K562 (cell line): ENCODE results near the gene GNB5. TPM values are rescaled to one million over a fixed set of nuclear protein-coding genes. Genes with fewer than 3 reads are reported as not detected.

Source experiments
- ATAC-seq: fragments of 200-7000 bp; cut with Tn5 transposase; 3 replicates; pipeline ENCODE4 v1.9.1; 2020; ENCODE audit warnings: moderate library complexity
- BruUV-seq: library from RNA; stranded (reverse); fragments of 400-500 nt; replicated peaks from 2 replicates; lab custom pipeline; 2021; lab: Mats Ljungman, UMichigan
- CTCF ChIA-PET: fragments of 300-600 bp; formaldehyde crosslinking; extraction: SDS; loops from one replicate; lab custom pipeline; 2021; ENCODE audit warnings: low intra/inter-chr PET ratio; lab: Yijun Ruan, JAX
- POLR2A ChIA-PET: fragments of 300-600, 350-650 bp; sonication (Branson Sonifier 250); formaldehyde crosslinking; extraction: SDS; loops from one replicate; lab custom pipeline; 2021; ENCODE audit warnings: antibody characterized with exemption, inconsistent platforms; lab: Yijun Ruan, JAX
- DNase-seq, 4 experiments: peaks; one replicate each; pipeline versions ENCODE4 v3.0.0 to v3.0.0-alpha.2; 2011 to 2018; ENCODE audit warnings: low spot score in 3 of 4, mixed read lengths in 3 of 4; ENCODE audit errors: extremely low read depth in 1 of 4
- FAIRE-seq: peaks from 2 replicates; lab custom pipeline; 2011; peaks lifted over from hg19 to GRCh38; lab: Jason Lieb, UNC
- H2AFZ ChIP-seq: 2 replicates; pipeline ENCODE4 v1.6.0; 2011; ENCODE audit warnings: low read depth, low read length, control low read depth, inconsistent platforms
- H3K27ac ChIP-seq: fragments of 200-600 bp; 3 replicates; pipeline ENCODE4 v1.8.0; 2011; ENCODE audit warnings: low read depth, mild to moderate bottlenecking, control low read depth, inconsistent platforms, low read length, moderate library complexity, mixed read lengths; ENCODE audit errors: extremely low read depth
- H3K27me3 ChIP-seq, 2 experiments: fragments of 300-600 bp in 1 of 2; 2 replicates in 1 of 2; 3 replicates in 1 of 2; pipeline versions ENCODE4 v1.6.0 to v1.8.0; 2011; ENCODE audit warnings: inconsistent platforms in 2 of 2, low read length in 2 of 2, mild to moderate bottlenecking in 1 of 2, mixed read lengths in 1 of 2, moderate library complexity in 1 of 2; ENCODE audit not compliant: control insufficient read depth in 2 of 2, insufficient read depth in 2 of 2
- H3K36me3 ChIP-seq: fragments of 300-600 bp; 3 replicates; pipeline ENCODE4 v1.8.0; 2011; ENCODE audit warnings: mild to moderate bottlenecking, low read length, inconsistent platforms; ENCODE audit not compliant: control insufficient read depth, insufficient read depth
- H3K4me1 ChIP-seq, 2 experiments: fragments of 200-600 bp in 1 of 2; replicated peaks in 1 of 2; 2 replicates in 1 of 2; 3 replicates in 1 of 2; pipeline versions ENCODE4 v1.5.1 to v1.8.0; 2011; ENCODE audit warnings: inconsistent platforms in 2 of 2, low read length in 2 of 2, mild to moderate bottlenecking in 1 of 2, mixed read lengths in 1 of 2, moderate library complexity in 1 of 2; ENCODE audit not compliant: control insufficient read depth in 2 of 2, insufficient read depth in 2 of 2
- H3K4me2 ChIP-seq: 2 replicates; pipeline ENCODE4 v1.6.1; 2011; ENCODE audit warnings: low read length, control low read depth, inconsistent platforms, mixed read lengths; ENCODE audit not compliant: insufficient read depth
- H3K4me3 ChIP-seq: fragments of 200-600 bp; sonication (generic), shearing (Covaris generic); 2 replicates; pipeline ENCODE4 v1.5.1; 2016; ENCODE audit warnings: control low read depth, inconsistent platforms
- H3K79me2 ChIP-seq: fragments of 200-600 bp; 3 replicates; pipeline ENCODE4 v1.8.0; 2011; ENCODE audit warnings: low read length, inconsistent platforms; ENCODE audit not compliant: control insufficient read depth, insufficient read depth
- H3K9ac ChIP-seq, 2 experiments: 2 replicates each; pipeline versions ENCODE4 v1.6.0 to v1.6.1; 2011; ENCODE audit warnings: low read depth in 2 of 2, low read length in 2 of 2, control low read depth in 1 of 2, inconsistent platforms in 1 of 2, mild to moderate bottlenecking in 1 of 2, mixed read lengths in 1 of 2; ENCODE audit not compliant: insufficient read depth in 1 of 2
- H3K9me1 ChIP-seq: one replicate; pipeline ENCODE4 v1.6.0; 2011; ENCODE audit warnings: inconsistent platforms, mild to moderate bottlenecking, low read length, moderate library complexity; ENCODE audit not compliant: control insufficient read depth, insufficient read depth
- H3K9me3 ChIP-seq: replicated peaks from 2 replicates; pipeline ENCODE4 v1.5.1; 2011; ENCODE audit warnings: low read depth, low read length, inconsistent platforms; ENCODE audit not compliant: control insufficient read depth, insufficient read depth
- H4K20me1 ChIP-seq: replicated peaks from 2 replicates; pipeline ENCODE4 v1.6.1; 2011; ENCODE audit warnings: low read length, inconsistent platforms, mixed read lengths; ENCODE audit not compliant: control insufficient read depth, insufficient read depth
- GTF2F1 ChIP-seq: IDR thresholded peaks from 2 replicates; pipeline ENCODE4 v1.6.1; 2011; ENCODE audit warnings: low read depth, low read length, improper control_type of control experiment
- KLF6 ChIP-seq: fragments of 250-450 bp; sonication (Bioruptor Pico); IDR thresholded peaks from 2 replicates; pipeline ENCODE4 v1.4.0; 2020; ENCODE audit warnings: mild to moderate bottlenecking, moderate library complexity, borderline replicate concordance
- MCM5 ChIP-seq: fragments of 450-650 bp; IDR thresholded peaks from 2 replicates; pipeline ENCODE4 v1.6.1; 2016; ENCODE audit warnings: low read depth
- NEUROD1 ChIP-seq: fragments of 150-350 bp; IDR thresholded peaks from 2 replicates; pipeline ENCODE4 v1.6.1; 2014; ENCODE audit warnings: borderline replicate concordance, low read length, low read depth; ENCODE audit not compliant: partially characterized antibody
- NR1H2 ChIP-seq: sonication (generic); formaldehyde crosslinking; IDR thresholded peaks from 2 replicates; pipeline ENCODE4 v1.4.0; 2020; ENCODE audit warnings: mild to moderate bottlenecking, missing genetic modification reagents
- NR2C1 ChIP-seq, 2 experiments: fragments of 450-650 bp; IDR thresholded peaks; 2 replicates each; pipeline ENCODE4 v1.6.1; 2017; ENCODE audit warnings: mild to moderate bottlenecking in 2 of 2, antibody characterized with exemption in 1 of 2, inconsistent platforms in 1 of 2, missing compliant biosample characterization in 1 of 2, missing genetic modification characterization in 1 of 2
- NRF1 ChIP-seq, 2 experiments: fragments of 450-650 bp; IDR thresholded peaks in 1 of 2; conservative IDR thresholded peaks in 1 of 2; 2 replicates each; pipeline ENCODE4 v1.6.1; 2014; ENCODE audit warnings: mild to moderate bottlenecking in 2 of 2
- ZNF140 ChIP-seq: fragments of 250-450 bp; sonication (Bioruptor Pico); IDR thresholded peaks from 2 replicates; pipeline ENCODE4 v1.8.0; 2021; ENCODE audit warnings: moderate library complexity, mild to moderate bottlenecking, inconsistent platforms
- WGBS: fragments of 100-300 bp; shearing (Covaris generic); methylation state at CpG from one replicate; pipeline ENCODE4 v1.1.6; 2016; ENCODE audit warnings: low coverage, mixed read lengths; ENCODE audit not compliant: insufficient coverage; ENCODE audit errors: missing lambda C conversion rate; 5-methylcytosine and 5-hydroxymethylcytosine counted together
- in situ Hi-C: fragments of 300-500 bp; cut with MboI; formaldehyde crosslinking; loops from 4 replicates; pipeline ENCODE4 v1.15.0; 2018; ENCODE audit warnings: inconsistent platforms, mixed read lengths
- intact Hi-C: fragments of 100-400 bp; cut with micrococcal nuclease; formaldehyde crosslinking; loops from 2 replicates; pipeline ENCODE4 v1.14.2; 2022
- polyA plus RNA-seq, 8 experiments: library from polyadenylated mRNA; depleted of rRNA in 4 of 8; stranded (reverse) in 5 of 8; unstranded in 3 of 8; fragments of >200 nt; fragmentation: Nextera tagmentation in 2 of 8; fragmentation: Illumina TruSeq in 1 of 8; extraction: Ambion mirVana in 2 of 8; extraction: Trizol in 1 of 8; gene quantifications; 2 replicates each; pipeline versions ENCODE4 v1.2.1 to v1.2.3, GENCODE V29; 2011 to 2014; ENCODE audit warnings: inconsistent platforms in 1 of 8, missing spikeins in 1 of 8
- total RNA-seq, 7 experiments: library from RNA; depleted of rRNA in 6 of 7; stranded (reverse); fragments of >200 nt in 6 of 7; fragmentation: Illumina TruSeq in 2 of 7; extraction: Trizol in 2 of 7; gene quantifications; 2 replicates each; pipeline versions ENCODE4 v1.2.1 to v1.2.3, GENCODE V29; 2011 to 2021; ENCODE audit warnings: low replicate concordance in 1 of 7
- TF ChIP-seq, protein P1 (sequence below): sonication (generic); formaldehyde crosslinking; IDR thresholded peaks from 2 replicates; pipeline ENCODE4 v1.8.0; 2022; ENCODE audit warnings: mild to moderate bottlenecking, missing genetic modification reagents
- TF ChIP-seq, protein P2 (sequence below): fragments of 450-650 bp; IDR thresholded peaks from 2 replicates; pipeline ENCODE4 v1.6.1; 2017; ENCODE audit warnings: mild to moderate bottlenecking, moderate library complexity

GNB5 gene
- total and polyA plus RNA-seq, 9 of the 15 experiments (the other 6 are each of a cell fraction or from before 2014, with no cell fraction given), result 0.11 to 2.1 (median 0.77) TPM

DNA sequence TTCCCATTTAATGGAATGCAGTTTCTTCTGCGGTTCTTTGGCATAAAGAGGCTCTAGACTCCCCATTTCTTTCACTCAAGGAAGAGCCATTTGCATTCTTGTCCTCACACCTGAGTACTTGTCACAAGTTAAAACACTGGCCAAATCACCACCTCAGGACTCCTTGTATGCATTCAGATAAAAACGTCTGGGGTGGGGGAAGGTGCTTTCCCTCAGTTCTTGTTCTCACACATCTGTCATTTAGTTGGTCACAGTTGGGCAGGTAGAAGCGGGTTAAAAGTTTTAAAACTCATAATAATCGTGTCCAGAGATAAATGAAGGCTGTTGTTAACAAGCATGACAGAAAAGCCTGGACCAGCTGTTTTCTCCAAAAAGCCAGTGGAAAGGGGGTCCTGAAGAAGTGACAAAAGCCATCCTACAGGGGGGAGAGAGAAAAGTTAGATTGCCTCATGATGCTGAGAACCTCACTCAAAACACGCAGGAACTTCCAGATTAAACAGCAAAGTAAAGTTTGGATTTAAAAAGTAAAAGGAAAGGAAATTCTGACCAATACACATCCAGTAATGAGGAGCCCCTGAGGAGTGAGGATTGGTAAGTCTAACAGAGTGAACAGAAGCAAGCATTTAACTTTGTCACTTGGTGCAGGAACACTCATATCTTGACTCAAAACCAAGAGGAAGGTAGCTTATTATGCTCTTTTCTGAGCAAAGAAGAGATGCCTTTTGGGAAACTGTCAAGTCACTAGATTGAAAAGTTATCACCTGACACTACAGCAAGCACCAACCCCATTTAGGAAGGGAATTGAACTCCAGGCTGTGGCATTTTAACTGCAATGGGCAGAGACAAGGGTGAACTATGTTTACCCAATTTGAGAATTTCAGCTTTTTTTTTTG lies 81.4 kb downstream of the GNB5 start (continued):
- TF ChIP-seq, protein P1, sequence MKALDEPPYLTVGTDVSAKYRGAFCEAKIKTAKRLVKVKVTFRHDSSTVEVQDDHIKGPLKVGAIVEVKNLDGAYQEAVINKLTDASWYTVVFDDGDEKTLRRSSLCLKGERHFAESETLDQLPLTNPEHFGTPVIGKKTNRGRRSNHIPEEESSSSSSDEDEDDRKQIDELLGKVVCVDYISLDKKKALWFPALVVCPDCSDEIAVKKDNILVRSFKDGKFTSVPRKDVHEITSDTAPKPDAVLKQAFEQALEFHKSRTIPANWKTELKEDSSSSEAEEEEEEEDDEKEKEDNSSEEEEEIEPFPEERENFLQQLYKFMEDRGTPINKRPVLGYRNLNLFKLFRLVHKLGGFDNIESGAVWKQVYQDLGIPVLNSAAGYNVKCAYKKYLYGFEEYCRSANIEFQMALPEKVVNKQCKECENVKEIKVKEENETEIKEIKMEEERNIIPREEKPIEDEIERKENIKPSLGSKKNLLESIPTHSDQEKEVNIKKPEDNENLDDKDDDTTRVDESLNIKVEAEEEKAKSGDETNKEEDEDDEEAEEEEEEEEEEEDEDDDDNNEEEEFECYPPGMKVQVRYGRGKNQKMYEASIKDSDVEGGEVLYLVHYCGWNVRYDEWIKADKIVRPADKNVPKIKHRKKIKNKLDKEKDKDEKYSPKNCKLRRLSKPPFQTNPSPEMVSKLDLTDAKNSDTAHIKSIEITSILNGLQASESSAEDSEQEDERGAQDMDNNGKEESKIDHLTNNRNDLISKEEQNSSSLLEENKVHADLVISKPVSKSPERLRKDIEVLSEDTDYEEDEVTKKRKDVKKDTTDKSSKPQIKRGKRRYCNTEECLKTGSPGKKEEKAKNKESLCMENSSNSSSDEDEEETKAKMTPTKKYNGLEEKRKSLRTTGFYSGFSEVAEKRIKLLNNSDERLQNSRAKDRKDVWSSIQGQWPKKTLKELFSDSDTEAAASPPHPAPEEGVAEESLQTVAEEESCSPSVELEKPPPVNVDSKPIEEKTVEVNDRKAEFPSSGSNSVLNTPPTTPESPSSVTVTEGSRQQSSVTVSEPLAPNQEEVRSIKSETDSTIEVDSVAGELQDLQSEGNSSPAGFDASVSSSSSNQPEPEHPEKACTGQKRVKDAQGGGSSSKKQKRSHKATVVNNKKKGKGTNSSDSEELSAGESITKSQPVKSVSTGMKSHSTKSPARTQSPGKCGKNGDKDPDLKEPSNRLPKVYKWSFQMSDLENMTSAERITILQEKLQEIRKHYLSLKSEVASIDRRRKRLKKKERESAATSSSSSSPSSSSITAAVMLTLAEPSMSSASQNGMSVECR (CRISPR knock-in tag), result no peak
- TF ChIP-seq NR2C1 (IDR thresholded peaks at IDR 0.05) (no peak), NR2C1 (tag; IDR thresholded peaks at IDR 0.05) (no peak), NR1H2 (no peak), ZNF140 (CRISPR knock-in tag) (no peak)

DNA sequence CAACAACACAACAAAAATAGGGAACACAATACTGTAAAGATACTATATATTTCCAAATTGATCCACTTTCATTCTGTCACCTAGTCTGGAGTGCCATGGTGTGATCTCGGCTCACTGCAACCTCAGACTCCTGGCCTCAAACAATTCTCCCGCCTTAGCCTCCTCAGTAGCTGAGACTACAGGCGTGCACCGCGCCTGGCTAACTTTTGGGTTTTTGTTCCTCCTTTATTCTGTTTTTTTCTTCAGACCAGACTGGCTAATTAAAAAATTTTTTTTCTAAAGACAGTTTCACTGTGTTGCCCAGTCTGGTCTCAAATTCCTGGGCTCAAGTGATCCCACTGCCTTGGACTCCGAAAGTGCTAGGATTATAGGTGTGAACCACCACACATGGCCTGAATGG lies 84.0 kb downstream of the GNB5 start:
- H3K4me1 ChIP-seq, result peaks cover 0 to 4% of the 10 kb centered on the region in 2 experiments; a peak in 1 of 5 replicates
- intact Hi-C loops, result no loop called here
- H2AFZ ChIP-seq, result no peak overlapping the region
- FAIRE-seq (no peak), DNase-seq (no peak), ATAC-seq (no peak)
- no peak overlapping the region for H3K4me2 ChIP-seq
- H3K4me3 ChIP-seq, result no peak overlapping the region
- H3K9ac ChIP-seq, result no peak overlapping the region
- TF ChIP-seq KLF6 (CRISPR knock-in tag) (no peak), GTF2F1 (no peak), NEUROD1 (no peak), MCM5 (no peak), NRF1 (conservative IDR thresholded peaks at IDR 0.05 in 1 of 2, IDR thresholded peaks at IDR 0.05 in 1 of 2) (no peak)
- TF ChIP-seq, protein P2, sequence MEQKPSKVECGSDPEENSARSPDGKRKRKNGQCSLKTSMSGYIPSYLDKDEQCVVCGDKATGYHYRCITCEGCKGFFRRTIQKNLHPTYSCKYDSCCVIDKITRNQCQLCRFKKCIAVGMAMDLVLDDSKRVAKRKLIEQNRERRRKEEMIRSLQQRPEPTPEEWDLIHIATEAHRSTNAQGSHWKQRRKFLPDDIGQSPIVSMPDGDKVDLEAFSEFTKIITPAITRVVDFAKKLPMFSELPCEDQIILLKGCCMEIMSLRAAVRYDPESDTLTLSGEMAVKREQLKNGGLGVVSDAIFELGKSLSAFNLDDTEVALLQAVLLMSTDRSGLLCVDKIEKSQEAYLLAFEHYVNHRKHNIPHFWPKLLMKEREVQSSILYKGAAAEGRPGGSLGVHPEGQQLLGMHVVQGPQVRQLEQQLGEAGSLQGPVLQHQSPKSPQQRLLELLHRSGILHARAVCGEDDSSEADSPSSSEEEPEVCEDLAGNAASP, result no peak
- POLR2A ChIA-PET, result no interaction called here
- no peaks in the 10 kb centered on the region for H3K79me2 ChIP-seq
- BruUV-seq, result no TSS peak
- in situ Hi-C loops, result no loop called here
- H3K27me3 ChIP-seq, result 0 out of 5 replicates have a peak, but pooled peaks cover 0 to 2% of the 10 kb centered on the region in 2 experiments
- H3K36me3 ChIP-seq, result no peaks in the 10 kb centered on the region
- no peaks in the 10 kb centered on the region for H3K9me3 ChIP-seq
- 64% methylated on average over 6 of the region's 6 CpGs for WGBS
- no peak overlapping the region for H3K27ac ChIP-seq
- H3K9me1 ChIP-seq, result no peaks in the 10 kb centered on the region
- CTCF ChIA-PET, result no interaction called here
- no peaks in the 10 kb centered on the region for H4K20me1 ChIP-seq
